Measurements from ENCODE around the gene MPV17L2. TPM values are rescaled to one million over a fixed set of nuclear protein-coding genes. Genes with fewer than 3 reads are reported as not detected.

MPV17L2 gene
- total RNA-seq, 1 experiment from 2014 or later: 11.2 TPM

DNA sequence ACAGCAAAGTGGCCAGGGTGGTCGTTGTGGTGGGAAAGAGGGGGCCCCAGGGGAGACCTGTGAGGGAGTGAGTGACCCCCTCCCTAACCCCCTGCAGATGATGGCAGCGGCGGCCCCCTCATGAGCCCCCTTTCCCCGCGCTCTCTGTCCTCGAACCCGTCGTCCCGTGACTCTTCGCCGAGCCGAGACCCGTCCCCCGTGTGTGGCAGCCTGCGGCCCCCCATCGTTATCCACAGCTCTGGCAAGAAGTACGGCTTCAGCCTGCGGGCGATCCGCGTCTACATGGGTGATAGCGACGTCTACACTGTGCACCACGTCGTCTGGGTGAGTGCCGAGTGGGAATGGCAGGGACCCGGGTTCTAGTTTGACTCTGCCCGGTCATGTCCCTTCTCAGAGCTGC lies 48.1 kb upstream of the MPV17L2 start:
- BruUV-seq (replicated peaks): no TSS peak
- Histone ChIP-seq H3K27me3 (ENCODE audit: insufficient read depth, low read depth) (no peaks in the 10 kb centered on the region), H2AFZ (no peak overlapping the region), H3K4me3 (no peak overlapping the region), H3K9me3 (ENCODE audit: insufficient read depth, low read depth) (no peaks in the 10 kb centered on the region), H3K4me2 (no peak overlapping the region), H3F3A (ENCODE audit: insufficient read depth, low read depth) (no peaks in the 10 kb centered on the region), H3K9me2 (ENCODE audit: insufficient read depth) (no peaks in the 10 kb centered on the region), H3K27ac (no peak overlapping the region), H4K20me1 (ENCODE audit: insufficient read depth) (no peaks in the 10 kb centered on the region), H3K79me2 (ENCODE audit: low read depth) (no peaks in the 10 kb centered on the region), H3K36me3 (ENCODE audit: low read depth) (no peaks in the 10 kb centered on the region), H3K4me1 (replicated peaks; ENCODE audit: insufficient read depth) (no peaks in the 10 kb centered on the region)
- ChIA-PET CTCF (no interaction called here), POLR2A (ENCODE audit: unreplicated experiment) (no interaction called here)
- TF ChIP-seq EZH2 (IDR thresholded peaks at IDR 0.05; ENCODE audit: low read depth): no peak
- TF ChIP-seq, protein P1, sequence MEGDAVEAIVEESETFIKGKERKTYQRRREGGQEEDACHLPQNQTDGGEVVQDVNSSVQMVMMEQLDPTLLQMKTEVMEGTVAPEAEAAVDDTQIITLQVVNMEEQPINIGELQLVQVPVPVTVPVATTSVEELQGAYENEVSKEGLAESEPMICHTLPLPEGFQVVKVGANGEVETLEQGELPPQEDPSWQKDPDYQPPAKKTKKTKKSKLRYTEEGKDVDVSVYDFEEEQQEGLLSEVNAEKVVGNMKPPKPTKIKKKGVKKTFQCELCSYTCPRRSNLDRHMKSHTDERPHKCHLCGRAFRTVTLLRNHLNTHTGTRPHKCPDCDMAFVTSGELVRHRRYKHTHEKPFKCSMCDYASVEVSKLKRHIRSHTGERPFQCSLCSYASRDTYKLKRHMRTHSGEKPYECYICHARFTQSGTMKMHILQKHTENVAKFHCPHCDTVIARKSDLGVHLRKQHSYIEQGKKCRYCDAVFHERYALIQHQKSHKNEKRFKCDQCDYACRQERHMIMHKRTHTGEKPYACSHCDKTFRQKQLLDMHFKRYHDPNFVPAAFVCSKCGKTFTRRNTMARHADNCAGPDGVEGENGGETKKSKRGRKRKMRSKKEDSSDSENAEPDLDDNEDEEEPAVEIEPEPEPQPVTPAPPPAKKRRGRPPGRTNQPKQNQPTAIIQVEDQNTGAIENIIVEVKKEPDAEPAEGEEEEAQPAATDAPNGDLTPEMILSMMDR (conservative IDR thresholded peaks at IDR 0.05): no peak
- no peak for DNase-seq
- intact Hi-C loops (cut with micrococcal nuclease; ENCODE audit: unreplicated experiment): no loop called here

DNA sequence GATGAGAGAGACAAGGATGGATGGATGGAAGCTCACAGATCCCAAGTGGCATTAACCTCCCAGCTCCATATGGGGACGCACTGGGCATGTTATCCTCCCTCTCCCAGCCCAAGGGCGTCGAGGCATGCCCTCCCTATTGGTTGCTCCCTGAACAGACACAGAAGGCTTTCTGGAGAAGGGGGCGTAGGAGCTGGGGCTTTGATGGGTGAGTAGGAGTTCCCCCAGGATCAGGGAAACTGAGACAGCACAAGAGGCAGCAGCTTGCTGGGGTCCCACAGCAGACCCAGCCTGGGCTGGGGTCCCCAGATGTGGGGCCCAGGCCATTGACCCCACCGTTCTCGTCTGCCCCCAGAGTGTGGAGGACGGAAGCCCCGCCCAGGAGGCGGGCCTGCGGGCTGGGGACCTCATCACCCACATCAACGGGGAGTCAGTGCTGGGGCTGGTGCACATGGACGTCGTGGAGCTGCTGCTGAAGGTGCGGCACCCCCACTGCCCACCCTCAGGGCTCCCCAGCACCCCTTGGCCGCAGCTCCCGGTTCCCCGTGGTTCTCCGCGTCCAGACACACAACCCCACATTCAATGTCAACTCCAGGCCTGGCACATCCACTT lies 47.5 kb upstream of the MPV17L2 start:
- Histone ChIP-seq H4K20me1 (ENCODE audit: insufficient read depth) (no peaks in the 10 kb centered on the region), H3K79me2 (ENCODE audit: low read depth) (no peaks in the 10 kb centered on the region), H3K27ac (no peak overlapping the region), H3K9me2 (ENCODE audit: insufficient read depth) (no peaks in the 10 kb centered on the region), H3K9me3 (ENCODE audit: insufficient read depth, low read depth) (no peaks in the 10 kb centered on the region), H3F3A (ENCODE audit: insufficient read depth, low read depth) (0 out of 2 replicates have a peak, but pooled peaks cover 5% of the 10 kb centered on the region), H3K4me3 (no peak overlapping the region), H3K4me2 (no peak overlapping the region), H3K4me1 (replicated peaks; ENCODE audit: insufficient read depth) (no peaks in the 10 kb centered on the region), H3K36me3 (ENCODE audit: low read depth) (no peaks in the 10 kb centered on the region), H2AFZ (no peak overlapping the region), H3K27me3 (ENCODE audit: insufficient read depth, low read depth) (no peaks in the 10 kb centered on the region)
- DNase-seq: no peak
- POLR2A ChIA-PET (ENCODE audit: unreplicated experiment): no interaction called here
- CTCF ChIA-PET: no interaction called here
- intact Hi-C loops (cut with micrococcal nuclease; ENCODE audit: unreplicated experiment): no loop called here
- TF ChIP-seq, protein P1 (conservative IDR thresholded peaks at IDR 0.05): no peak
- no peak for TF ChIP-seq EZH2 (IDR thresholded peaks at IDR 0.05; ENCODE audit: low read depth)
- no TSS peak for BruUV-seq (replicated peaks)

DNA sequence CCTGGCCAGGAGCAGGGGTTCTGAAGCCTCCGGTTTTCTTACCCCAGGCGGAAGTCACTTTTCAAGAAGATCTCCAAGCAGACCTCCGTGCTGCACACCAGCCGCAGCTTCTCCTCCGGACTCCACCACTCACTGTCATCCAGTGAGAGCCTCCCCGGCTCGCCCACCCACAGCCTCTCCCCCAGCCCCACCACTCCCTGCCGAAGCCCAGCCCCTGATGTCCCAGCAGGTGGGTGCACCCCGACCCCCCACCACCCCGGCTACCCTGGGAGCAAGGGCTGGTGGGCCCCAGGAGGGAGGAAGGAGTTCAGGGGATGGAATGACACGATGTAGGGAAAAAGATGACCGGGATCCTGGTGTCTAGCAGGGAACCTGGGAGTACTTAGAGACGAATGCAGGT lies 45.6 kb upstream of the MPV17L2 start:
- H3F3A ChIP-seq (ENCODE audit: insufficient read depth, low read depth): peaks cover 21% of the 10 kb centered on the region
- H2AFZ ChIP-seq: no peak overlapping the region
- no peaks in the 10 kb centered on the region for H3K9me3 ChIP-seq (ENCODE audit: insufficient read depth, low read depth)
- no peak for DNase-seq
- H4K20me1 ChIP-seq (ENCODE audit: insufficient read depth): no peaks in the 10 kb centered on the region
- H3K4me3 ChIP-seq: no peak overlapping the region
- no peak overlapping the region for H3K27ac ChIP-seq
- no peak overlapping the region for H3K4me2 ChIP-seq
- no TSS peak for BruUV-seq (replicated peaks)
- CTCF ChIA-PET: interaction anchor here (0.7 kb wide), 1 partner anchor 37 kb away, joined by 5 read pairs; no protein-coding TSS in a partner anchor
- H3K4me1 ChIP-seq (replicated peaks; ENCODE audit: insufficient read depth): peaks cover 9% of the 10 kb centered on the region
- POLR2A ChIA-PET (ENCODE audit: unreplicated experiment): no interaction called here
- intact Hi-C loops (cut with micrococcal nuclease; ENCODE audit: unreplicated experiment): no loop called here
- no peaks in the 10 kb centered on the region for H3K36me3 ChIP-seq (ENCODE audit: low read depth)
- H3K9me2 ChIP-seq (ENCODE audit: insufficient read depth): no peaks in the 10 kb centered on the region
- no peaks in the 10 kb centered on the region for H3K79me2 ChIP-seq (ENCODE audit: low read depth)
- no peaks in the 10 kb centered on the region for H3K27me3 ChIP-seq (ENCODE audit: insufficient read depth, low read depth)
- no peak for TF ChIP-seq EZH2 (IDR thresholded peaks at IDR 0.05; ENCODE audit: low read depth)
- TF ChIP-seq, protein P1 (conservative IDR thresholded peaks at IDR 0.05): no peak

Measured in PC-9 (cell line).